Ishikawa (cell line): ENCODE data around the gene MYO16.

ENCODE experiments used
- CEBPB ChIP-seq: IDR thresholded peaks from 2 replicates; pipeline ENCODE4 v1.6.1; 2012
- CREB1 ChIP-seq: IDR thresholded peaks from 2 replicates; pipeline ENCODE4 v1.6.1; 2012; ENCODE audit warnings: low read depth
- EGR1 ChIP-seq: IDR thresholded peaks from 2 replicates; pipeline ENCODE4 v1.6.1; 2012
- EP300 ChIP-seq: IDR thresholded peaks from 2 replicates; pipeline ENCODE4 v1.6.1; 2012; ENCODE audit warnings: borderline replicate concordance
- FOXM1 ChIP-seq: IDR thresholded peaks from 2 replicates; pipeline ENCODE4 v1.6.1; 2012; ENCODE audit warnings: low read depth, borderline replicate concordance
- NFIC ChIP-seq: IDR thresholded peaks from 2 replicates; pipeline ENCODE4 v1.6.1; 2012
- RAD21 ChIP-seq: IDR thresholded peaks from 2 replicates; pipeline ENCODE4 v1.6.1; 2012; ENCODE audit warnings: low read depth
- TAF1 ChIP-seq: IDR thresholded peaks from 2 replicates; pipeline ENCODE4 v1.6.1; 2012; ENCODE audit warnings: low read depth, mild to moderate bottlenecking
- TCF12 ChIP-seq: IDR thresholded peaks from 2 replicates; pipeline ENCODE4 v1.6.1; 2012; ENCODE audit warnings: low read depth
- TEAD4 ChIP-seq: IDR thresholded peaks from 2 replicates; pipeline ENCODE4 v1.6.1; 2012
- YY1 ChIP-seq: IDR thresholded peaks from 2 replicates; pipeline ENCODE4 v1.6.1; 2012; ENCODE audit warnings: low read depth
- ZBTB7A ChIP-seq: IDR thresholded peaks from 2 replicates; pipeline ENCODE4 v1.6.1; 2012; ENCODE audit warnings: low read depth
- TF ChIP-seq, protein P1 (sequence below): IDR thresholded peaks from 2 replicates; pipeline ENCODE4 v1.6.1; 2012; ENCODE audit warnings: low read depth, mild to moderate bottlenecking
- TF ChIP-seq, protein P2 (sequence below): IDR thresholded peaks from 2 replicates; pipeline ENCODE4 v1.6.1; 2012
- TF ChIP-seq, protein P3 (sequence below): IDR thresholded peaks from 2 replicates; pipeline ENCODE4 v1.6.1; 2012

The MYO16 gene

GRCh38 chr13:109162248-109163036 lies 533.0 kb downstream of the MYO16 start:
- TF ChIP-seq CREB1 (no peak), FOXM1 (no peak), EGR1 (no peak), ZBTB7A (no peak), RAD21 (no peak)

- TF ChIP-seq, protein P1, sequence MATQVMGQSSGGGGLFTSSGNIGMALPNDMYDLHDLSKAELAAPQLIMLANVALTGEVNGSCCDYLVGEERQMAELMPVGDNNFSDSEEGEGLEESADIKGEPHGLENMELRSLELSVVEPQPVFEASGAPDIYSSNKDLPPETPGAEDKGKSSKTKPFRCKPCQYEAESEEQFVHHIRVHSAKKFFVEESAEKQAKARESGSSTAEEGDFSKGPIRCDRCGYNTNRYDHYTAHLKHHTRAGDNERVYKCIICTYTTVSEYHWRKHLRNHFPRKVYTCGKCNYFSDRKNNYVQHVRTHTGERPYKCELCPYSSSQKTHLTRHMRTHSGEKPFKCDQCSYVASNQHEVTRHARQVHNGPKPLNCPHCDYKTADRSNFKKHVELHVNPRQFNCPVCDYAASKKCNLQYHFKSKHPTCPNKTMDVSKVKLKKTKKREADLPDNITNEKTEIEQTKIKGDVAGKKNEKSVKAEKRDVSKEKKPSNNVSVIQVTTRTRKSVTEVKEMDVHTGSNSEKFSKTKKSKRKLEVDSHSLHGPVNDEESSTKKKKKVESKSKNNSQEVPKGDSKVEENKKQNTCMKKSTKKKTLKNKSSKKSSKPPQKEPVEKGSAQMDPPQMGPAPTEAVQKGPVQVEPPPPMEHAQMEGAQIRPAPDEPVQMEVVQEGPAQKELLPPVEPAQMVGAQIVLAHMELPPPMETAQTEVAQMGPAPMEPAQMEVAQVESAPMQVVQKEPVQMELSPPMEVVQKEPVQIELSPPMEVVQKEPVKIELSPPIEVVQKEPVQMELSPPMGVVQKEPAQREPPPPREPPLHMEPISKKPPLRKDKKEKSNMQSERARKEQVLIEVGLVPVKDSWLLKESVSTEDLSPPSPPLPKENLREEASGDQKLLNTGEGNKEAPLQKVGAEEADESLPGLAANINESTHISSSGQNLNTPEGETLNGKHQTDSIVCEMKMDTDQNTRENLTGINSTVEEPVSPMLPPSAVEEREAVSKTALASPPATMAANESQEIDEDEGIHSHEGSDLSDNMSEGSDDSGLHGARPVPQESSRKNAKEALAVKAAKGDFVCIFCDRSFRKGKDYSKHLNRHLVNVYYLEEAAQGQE, result peak; percentile 80
- no peak for TF ChIP-seq FOXM1
These were observed 533.6 kb downstream of the MYO16 start for GRCh38 chr13:109163037-109163379.

- TF ChIP-seq RAD21, result no peak
- no peak for TF ChIP-seq TAF1
- TF ChIP-seq ZBTB7A, result no peak
- TF ChIP-seq CEBPB, result no peak
- no peak for TF ChIP-seq EGR1
- TF ChIP-seq TCF12, result no peak
- TF ChIP-seq TEAD4, result no peak
- TF ChIP-seq, protein P2, sequence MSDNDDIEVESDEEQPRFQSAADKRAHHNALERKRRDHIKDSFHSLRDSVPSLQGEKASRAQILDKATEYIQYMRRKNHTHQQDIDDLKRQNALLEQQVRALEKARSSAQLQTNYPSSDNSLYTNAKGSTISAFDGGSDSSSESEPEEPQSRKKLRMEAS, result no peak
- TF ChIP-seq YY1, result no peak
- TF ChIP-seq FOXM1, result no peak
- no peak for TF ChIP-seq EP300
- TF ChIP-seq, protein P3, sequence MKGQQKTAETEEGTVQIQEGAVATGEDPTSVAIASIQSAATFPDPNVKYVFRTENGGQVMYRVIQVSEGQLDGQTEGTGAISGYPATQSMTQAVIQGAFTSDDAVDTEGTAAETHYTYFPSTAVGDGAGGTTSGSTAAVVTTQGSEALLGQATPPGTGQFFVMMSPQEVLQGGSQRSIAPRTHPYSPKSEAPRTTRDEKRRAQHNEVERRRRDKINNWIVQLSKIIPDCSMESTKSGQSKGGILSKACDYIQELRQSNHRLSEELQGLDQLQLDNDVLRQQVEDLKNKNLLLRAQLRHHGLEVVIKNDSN, result no peak
- TF ChIP-seq CREB1, result no peak
These were observed 536.0 kb downstream of the MYO16 start for GRCh38 chr13:109165417-109165904.

DNA sequence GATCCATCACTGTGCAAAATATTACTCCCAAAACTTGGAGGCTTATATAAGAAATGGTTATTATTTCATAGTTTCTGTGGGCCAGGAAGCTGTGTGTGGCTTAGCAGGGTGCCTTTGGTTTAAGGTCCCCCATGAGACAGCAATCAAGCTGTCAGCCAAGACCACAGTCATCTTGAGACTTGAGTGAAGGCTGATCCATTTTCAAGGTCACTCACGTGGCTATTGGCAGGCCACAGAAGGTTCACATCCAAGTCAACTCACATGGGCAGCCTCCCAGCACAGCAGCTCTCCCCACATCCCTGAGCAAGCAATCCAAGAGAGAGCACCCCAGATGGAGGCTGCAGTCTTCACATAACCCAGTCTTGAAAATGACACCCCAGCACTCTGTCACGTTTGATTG lies 537.4 kb downstream of the MYO16 start:
- no peak for TF ChIP-seq TAF1
- TF ChIP-seq EGR1, result no peak
- TF ChIP-seq, protein P2, result no peak
- TF ChIP-seq, protein P1, result no peak
- no peak for TF ChIP-seq YY1
- no peak for TF ChIP-seq TCF12
- no peak for TF ChIP-seq RAD21
- no peak for TF ChIP-seq TEAD4
- no peak for TF ChIP-seq NFIC
- no peak for TF ChIP-seq FOXM1
- TF ChIP-seq CEBPB, result no peak
- TF ChIP-seq, protein P3, result no peak

GRCh38 chr13:109172136-109172535 lies 542.7 kb downstream of the MYO16 start:
- TF ChIP-seq FOXM1, result no peak
- TF ChIP-seq CEBPB, result no peak
- TF ChIP-seq, protein P1, result no peak
